Neural progenitor cell (in vitro differentiated cells): ENCODE data around the gene MPHOSPH10.

Experiments used
- EZH2 ChIP-seq: fragments of 200-600 bp; sonication (generic); IDR thresholded peaks from 2 replicates; pipeline ENCODE4 v1.6.1; 2017; ENCODE audit warnings: antibody characterized with exemption, mild to moderate bottlenecking, moderate library complexity
- EZH2phosphoT487 ChIP-seq: fragments of 200-600 bp; sonication (generic); IDR thresholded peaks from 2 replicates; pipeline ENCODE4 v1.6.1; 2017; ENCODE audit warnings: antibody characterized with exemption
- TF ChIP-seq, protein P1 (sequence below): fragments of 200-600 bp; sonication (generic); IDR thresholded peaks from 2 replicates; pipeline ENCODE4 v1.5.1; 2017; ENCODE audit warnings: antibody characterized with exemption, mild to moderate bottlenecking

DNA sequence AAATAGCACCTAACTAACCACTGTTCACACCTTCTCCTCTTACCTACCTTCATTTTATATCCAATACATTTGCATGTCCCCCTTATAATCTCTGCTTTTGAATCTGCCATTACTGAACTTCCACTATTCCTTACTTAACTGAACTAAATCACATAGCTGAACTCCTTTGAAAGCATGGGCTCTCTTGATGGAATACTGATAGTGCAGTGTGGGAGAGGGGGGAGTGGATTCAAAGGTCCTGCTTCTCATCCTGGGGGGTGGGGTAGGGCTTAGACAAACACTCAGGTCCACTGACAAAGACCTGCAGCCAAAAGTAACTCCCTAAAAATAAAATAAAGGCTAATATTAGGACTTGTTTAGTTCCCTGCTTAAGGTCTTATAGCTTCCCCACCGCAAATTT, 9.0 kb upstream of the MPHOSPH10 start:
- TF ChIP-seq, protein P1, sequence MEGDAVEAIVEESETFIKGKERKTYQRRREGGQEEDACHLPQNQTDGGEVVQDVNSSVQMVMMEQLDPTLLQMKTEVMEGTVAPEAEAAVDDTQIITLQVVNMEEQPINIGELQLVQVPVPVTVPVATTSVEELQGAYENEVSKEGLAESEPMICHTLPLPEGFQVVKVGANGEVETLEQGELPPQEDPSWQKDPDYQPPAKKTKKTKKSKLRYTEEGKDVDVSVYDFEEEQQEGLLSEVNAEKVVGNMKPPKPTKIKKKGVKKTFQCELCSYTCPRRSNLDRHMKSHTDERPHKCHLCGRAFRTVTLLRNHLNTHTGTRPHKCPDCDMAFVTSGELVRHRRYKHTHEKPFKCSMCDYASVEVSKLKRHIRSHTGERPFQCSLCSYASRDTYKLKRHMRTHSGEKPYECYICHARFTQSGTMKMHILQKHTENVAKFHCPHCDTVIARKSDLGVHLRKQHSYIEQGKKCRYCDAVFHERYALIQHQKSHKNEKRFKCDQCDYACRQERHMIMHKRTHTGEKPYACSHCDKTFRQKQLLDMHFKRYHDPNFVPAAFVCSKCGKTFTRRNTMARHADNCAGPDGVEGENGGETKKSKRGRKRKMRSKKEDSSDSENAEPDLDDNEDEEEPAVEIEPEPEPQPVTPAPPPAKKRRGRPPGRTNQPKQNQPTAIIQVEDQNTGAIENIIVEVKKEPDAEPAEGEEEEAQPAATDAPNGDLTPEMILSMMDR = no peak
- TF ChIP-seq EZH2 (no peak), EZH2phosphoT487 (no peak)
